BJ (cell line): ENCODE results near the gene EIF2A. TPM values are rescaled to one million over a fixed set of nuclear protein-coding genes. Genes with fewer than 3 reads are reported as not detected.

Experiments
- CTCF ChIA-PET: fragments of 350-600 bp; formaldehyde crosslinking; extraction: SDS; loops from one replicate; lab custom pipeline; 2021; ENCODE audit warnings: antibody characterized with exemption, inconsistent platforms; lab: Yijun Ruan, JAX
- POLR2A ChIA-PET: fragments of 300-600 bp; sonication (Branson Sonifier 250); formaldehyde crosslinking; extraction: SDS; loops from one replicate; lab custom pipeline; 2021; ENCODE audit warnings: antibody characterized with exemption; lab: Charles Lee
- DNase-seq: peaks from one replicate; pipeline ENCODE4 v3.0.0-alpha.2; 2011; ENCODE audit warnings: low read depth
- H3K27me3 ChIP-seq: 2 replicates; pipeline ENCODE4 v1.6.0; 2011; ENCODE audit warnings: low read length; ENCODE audit not compliant: control insufficient read depth, insufficient read depth
- H3K36me3 ChIP-seq: 2 replicates; pipeline ENCODE4 v1.5.1; 2011; ENCODE audit warnings: low read length; ENCODE audit not compliant: control insufficient read depth, insufficient read depth
- H3K4me3 ChIP-seq: 2 replicates; pipeline ENCODE4 v1.5.1; 2011; ENCODE audit warnings: low read depth, mild to moderate bottlenecking, control low read depth, low read length
- polyA plus RNA-seq: library from polyadenylated mRNA; depleted of rRNA; stranded (reverse); fragments of >200 nt; gene quantifications from 2 replicates; pipeline ENCODE4 v1.2.3, GENCODE V29; 2011
- TF ChIP-seq, protein P1 (sequence below): IDR thresholded peaks from 2 replicates; pipeline ENCODE4 v1.5.1; 2011; ENCODE audit warnings: low read depth, mild to moderate bottlenecking, control low read depth, inconsistent platforms, low read length, moderate library complexity; ENCODE audit not compliant: insufficient read depth

EIF2A gene
- polyA plus RNA-seq, 1 experiment: 53.1 TPM

- TF ChIP-seq, protein P1, sequence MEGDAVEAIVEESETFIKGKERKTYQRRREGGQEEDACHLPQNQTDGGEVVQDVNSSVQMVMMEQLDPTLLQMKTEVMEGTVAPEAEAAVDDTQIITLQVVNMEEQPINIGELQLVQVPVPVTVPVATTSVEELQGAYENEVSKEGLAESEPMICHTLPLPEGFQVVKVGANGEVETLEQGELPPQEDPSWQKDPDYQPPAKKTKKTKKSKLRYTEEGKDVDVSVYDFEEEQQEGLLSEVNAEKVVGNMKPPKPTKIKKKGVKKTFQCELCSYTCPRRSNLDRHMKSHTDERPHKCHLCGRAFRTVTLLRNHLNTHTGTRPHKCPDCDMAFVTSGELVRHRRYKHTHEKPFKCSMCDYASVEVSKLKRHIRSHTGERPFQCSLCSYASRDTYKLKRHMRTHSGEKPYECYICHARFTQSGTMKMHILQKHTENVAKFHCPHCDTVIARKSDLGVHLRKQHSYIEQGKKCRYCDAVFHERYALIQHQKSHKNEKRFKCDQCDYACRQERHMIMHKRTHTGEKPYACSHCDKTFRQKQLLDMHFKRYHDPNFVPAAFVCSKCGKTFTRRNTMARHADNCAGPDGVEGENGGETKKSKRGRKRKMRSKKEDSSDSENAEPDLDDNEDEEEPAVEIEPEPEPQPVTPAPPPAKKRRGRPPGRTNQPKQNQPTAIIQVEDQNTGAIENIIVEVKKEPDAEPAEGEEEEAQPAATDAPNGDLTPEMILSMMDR: no peak
- no peaks in the 10 kb centered on the region for H3K36me3 ChIP-seq
- ChIA-PET CTCF (interaction anchor here (1.3 kb wide), 1 partner anchor 98 kb away, joined by 3 read pairs; no protein-coding TSS in a partner anchor), POLR2A (no interaction called here)
- no peak for DNase-seq
- H3K4me3 ChIP-seq: no peak overlapping the region
- no peaks in the 10 kb centered on the region for H3K27me3 ChIP-seq
Observed at GRCh38 chr3:150607267-150608065, 60.9 kb downstream of the EIF2A start.

DNA sequence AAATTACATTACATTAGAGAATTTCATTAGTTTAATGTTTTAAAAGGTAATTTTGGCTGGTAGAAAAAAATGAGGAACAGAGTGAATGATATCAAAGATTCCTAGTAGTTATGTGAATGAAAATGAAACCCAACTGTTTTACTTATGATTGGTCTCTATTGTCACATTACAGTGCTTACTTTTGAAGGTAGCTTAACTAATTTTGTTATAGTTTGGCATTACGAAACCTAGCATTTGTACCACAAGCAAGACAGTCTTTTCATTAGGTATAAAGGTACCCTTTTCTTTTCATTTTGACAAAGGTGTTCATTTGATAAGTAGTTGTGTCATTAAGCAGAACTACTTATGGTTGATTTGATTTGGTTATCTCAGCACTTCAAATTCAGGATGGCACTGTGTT lies 63.4 kb downstream of the EIF2A start:
- TF ChIP-seq, protein P1: no peak
- ChIA-PET CTCF (no interaction called here), POLR2A (no interaction called here)
- H3K27me3 ChIP-seq: no peaks in the 10 kb centered on the region
- H3K4me3 ChIP-seq: no peak overlapping the region
- H3K36me3 ChIP-seq: no peaks in the 10 kb centered on the region
- no peak for DNase-seq

GRCh38 chr3:150610785-150611184 lies 64.2 kb downstream of the EIF2A start:
- ChIA-PET POLR2A (no interaction called here), CTCF (interaction anchor here (1.0 kb wide), 1 partner anchor 13 kb away, joined by 3 read pairs; no protein-coding TSS in a partner anchor)
- TF ChIP-seq, protein P1: no peak
- no peak for DNase-seq
- no peaks in the 10 kb centered on the region for H3K27me3 ChIP-seq
- no peaks in the 10 kb centered on the region for H3K36me3 ChIP-seq
- no peak overlapping the region for H3K4me3 ChIP-seq

DNA sequence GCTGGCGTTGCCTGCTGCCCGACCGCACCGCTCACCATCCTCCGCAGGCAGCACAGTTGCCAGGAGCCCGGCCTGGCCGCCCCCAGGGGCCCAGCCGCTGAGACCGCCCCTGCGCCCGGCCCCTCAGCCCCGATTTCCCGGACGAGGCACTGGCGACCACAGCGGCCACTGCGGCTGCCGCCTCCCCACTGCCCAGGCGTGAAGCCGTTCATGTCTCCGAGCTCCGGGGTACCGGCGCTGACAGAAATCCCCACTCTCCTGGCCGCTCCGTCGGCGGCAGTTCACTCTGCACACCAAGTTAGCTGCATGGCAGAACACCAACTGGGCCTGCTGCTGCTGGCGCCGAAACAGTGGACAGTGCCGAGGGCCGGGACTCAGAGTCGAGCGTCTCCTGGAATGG lies 65.1 kb downstream of the EIF2A start:
- POLR2A ChIA-PET: no interaction called here
- TF ChIP-seq, protein P1: no peak
- CTCF ChIA-PET: interaction anchor here (1.2 kb wide), 1 partner anchor 10 kb away, joined by 4 read pairs; no protein-coding TSS in a partner anchor

DNA sequence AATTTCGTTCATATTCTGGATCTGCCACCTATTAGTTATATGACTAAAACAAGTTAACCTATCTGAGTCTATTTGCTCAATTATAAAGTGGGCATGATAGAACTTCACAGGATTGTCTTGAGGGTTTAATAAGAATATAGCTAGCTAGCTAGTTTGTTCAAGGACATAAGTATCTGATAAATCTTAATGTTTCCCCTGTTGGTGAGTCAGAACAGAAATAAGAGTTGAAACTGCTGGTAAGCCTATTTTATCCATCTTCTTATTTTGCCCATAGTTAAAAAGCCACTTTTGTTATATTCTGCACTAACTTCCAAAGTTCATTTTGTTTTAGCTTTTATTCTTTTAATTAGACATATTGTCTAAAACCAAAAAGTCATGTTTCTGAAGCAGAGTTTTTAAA lies 65.9 kb downstream of the EIF2A start:
- ChIA-PET CTCF (interaction anchor here (1.2 kb wide), 1 partner anchor 9 kb away, joined by 4 read pairs; no protein-coding TSS in a partner anchor), POLR2A (no interaction called here)
- TF ChIP-seq, protein P1: no peak
- H3K4me3 ChIP-seq: no peak overlapping the region
- H3K36me3 ChIP-seq: no peaks in the 10 kb centered on the region
- DNase-seq: no peak
- no peaks in the 10 kb centered on the region for H3K27me3 ChIP-seq

More for the DNA sequence above, 65.1 kb downstream of the EIF2A start:
- no peaks in the 10 kb centered on the region for H3K36me3 ChIP-seq
- no peaks in the 10 kb centered on the region for H3K27me3 ChIP-seq
- no peak overlapping the region for H3K4me3 ChIP-seq
- no peak for DNase-seq
